KG1 (cell line): Measurements from ENCODE around the gene DSCAML1.

ENCODE experiments used
- DNase-seq: peaks from one replicate; lab custom pipeline; 2025; lab: John Stamatoyannopoulos, UW

The DSCAML1 gene

GRCh38 chr11:117490911-117491310, 306.1 kb downstream of the DSCAML1 start:
- no peak for DNase-seq

GRCh38 chr11:117489999-117490679, 306.9 kb downstream of the DSCAML1 start:
- DNase-seq, result peak; percentile 79

- no peak for DNase-seq
Observed at GRCh38 chr11:117488996-117489952, 307.7 kb downstream of the DSCAML1 start.

GRCh38 chr11:117486059-117486458, 311.0 kb downstream of the DSCAML1 start:
- no peak for DNase-seq

- DNase-seq, result no peak
Observed at GRCh38 chr11:117484156-117484555, 312.9 kb downstream of the DSCAML1 start.

GRCh38 chr11:117483372-117483771, 313.6 kb downstream of the DSCAML1 start:
- no peak for DNase-seq

GRCh38 chr11:117482881-117483280, 314.1 kb downstream of the DSCAML1 start:
- DNase-seq, result no peak

GRCh38 chr11:117481885-117482284, 315.1 kb downstream of the DSCAML1 start:
- DNase-seq, result no peak

GRCh38 chr11:117481036-117481435, 316.0 kb downstream of the DSCAML1 start:
- DNase-seq, result no peak

- no peak for DNase-seq
Observed at GRCh38 chr11:117480221-117480620, 316.8 kb downstream of the DSCAML1 start.

GRCh38 chr11:117479372-117479771, 317.6 kb downstream of the DSCAML1 start:
- DNase-seq, result no peak

- DNase-seq, result no peak
Observed at GRCh38 chr11:117478926-117479325, 318.1 kb downstream of the DSCAML1 start.

GRCh38 chr11:117478126-117478860, 318.7 kb downstream of the DSCAML1 start:
- DNase-seq, result no peak

GRCh38 chr11:117477721-117478120, 319.3 kb downstream of the DSCAML1 start:
- no peak for DNase-seq

GRCh38 chr11:117476531-117477142, 320.4 kb downstream of the DSCAML1 start:
- no peak for DNase-seq

- DNase-seq, result no peak
Observed at GRCh38 chr11:117475716-117476530, 321.1 kb downstream of the DSCAML1 start.

- DNase-seq, result no peak
Observed at GRCh38 chr11:117473481-117474091, 323.4 kb downstream of the DSCAML1 start.

GRCh38 chr11:117471776-117472175, 325.2 kb downstream of the DSCAML1 start:
- DNase-seq, result no peak

GRCh38 chr11:117470576-117470975, 326.4 kb downstream of the DSCAML1 start:
- DNase-seq, result no peak

GRCh38 chr11:117468888-117469287, 328.1 kb downstream of the DSCAML1 start:
- no peak for DNase-seq

GRCh38 chr11:117467770-117468169, 329.2 kb downstream of the DSCAML1 start:
- no peak for DNase-seq
